ENCODE data around the gene VIPAS39. TPM values are rescaled to one million over a fixed set of nuclear protein-coding genes. Genes with fewer than 3 reads are reported as not detected.

VIPAS39 gene
- total and polyA plus RNA-seq, 2 of the 13 experiments (the other 11 are each of a cell fraction or from before 2014, with no cell fraction given): 13.3 to 21.5 TPM

DNA sequence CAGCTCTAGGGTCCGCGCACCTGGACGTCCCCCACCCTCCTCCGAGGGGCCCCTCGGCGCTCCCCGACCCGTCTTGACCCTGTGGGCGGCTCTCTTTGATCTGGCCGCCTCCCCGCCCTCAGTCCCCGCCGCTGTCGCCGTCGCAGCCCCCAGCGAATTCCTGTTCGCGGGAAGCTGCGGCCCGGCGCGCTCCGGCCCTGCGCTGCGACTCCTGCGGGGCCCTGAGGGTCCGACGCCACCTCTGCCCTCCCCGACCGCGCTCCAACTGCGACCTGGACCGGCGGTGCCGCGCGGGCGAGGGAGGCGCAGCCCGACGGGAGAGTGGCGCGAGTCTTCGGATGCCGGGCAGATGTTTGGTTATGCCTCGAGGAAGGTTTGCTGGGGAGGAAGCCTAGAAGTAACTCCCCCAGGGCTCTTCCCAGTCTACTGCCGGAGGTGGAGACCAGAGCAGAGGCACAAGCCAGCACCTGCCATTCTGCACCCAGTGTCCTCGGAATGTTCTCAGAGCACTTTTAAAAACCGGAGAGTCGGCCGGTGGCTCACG is 41.7 kb upstream of the VIPAS39 start (continued):
- TF ChIP-seq MED1 (CRISPR knock-in tag; IDR thresholded peaks at IDR 0.05) (no peak), ZNF468 (CRISPR knock-in tag; IDR thresholded peaks at IDR 0.05) (no peak), E2F5 (CRISPR knock-in tag; conservative IDR thresholded peaks at IDR 0.05) (0 out of 2 replicates have a peak, but pooled peaks have one; percentile 28), PHF5A (CRISPR knock-in tag; IDR thresholded peaks at IDR 0.05; ENCODE audit: low read depth, unreplicated experiment) (no peak), ZNF354B (CRISPR knock-in tag; IDR thresholded peaks at IDR 0.05) (no peak), TRIM24 (CRISPR knock-in tag; IDR thresholded peaks at IDR 0.05) (no peak), GABPB1 (CRISPR knock-in tag; IDR thresholded peaks at IDR 0.05) (no peak; the same call in 1 of the 2 replicates), TEAD3 (CRISPR knock-in tag; optimal IDR thresholded peaks at IDR 0.05; ENCODE audit: borderline replicate concordance) (peak; percentile 2), KDM2A (CRISPR knock-in tag; IDR thresholded peaks at IDR 0.05; ENCODE audit: borderline replicate concordance, low read depth) (peak; percentile 14; the same call in 1 of the 2 replicates), ATF6 (CRISPR knock-in tag; conservative IDR thresholded peaks at IDR 0.05) (no peak), ZFX (CRISPR knock-in tag; IDR thresholded peaks at IDR 0.05; ENCODE audit: low read depth) (peak; percentile 76), ZNF775 (CRISPR knock-in tag; IDR thresholded peaks at IDR 0.05; ENCODE audit: borderline replicate concordance) (0 out of 2 replicates have a peak, but pooled peaks have one; percentile 28), ZNF713 (CRISPR knock-in tag; IDR thresholded peaks at IDR 0.05) (0 out of 2 replicates have a peak, but pooled peaks have one; percentile 73), SNRNP70 (IDR thresholded peaks at IDR 0.05; ENCODE audit: low read depth, low read length) (no peak), ZNF609 (CRISPR knock-in tag; IDR thresholded peaks at IDR 0.05; ENCODE audit: borderline replicate concordance) (0 out of 2 replicates have a peak, but pooled peaks have one; percentile 37), ZNF605 (CRISPR knock-in tag; IDR thresholded peaks at IDR 0.05) (no peak), KMT2A (CRISPR knock-in tag; IDR thresholded peaks at IDR 0.05) (no peak), ELF3 (CRISPR knock-in tag; IDR thresholded peaks at IDR 0.05) (0 out of 2 replicates have a peak, but pooled peaks have one; percentile 12)
